BJ (cell line): ENCODE results near the gene NCOA7. TPM values are rescaled to one million over a fixed set of nuclear protein-coding genes. Genes with fewer than 3 reads are reported as not detected.
A peak's percentile ranks its signal among the peaks of the same experiment; 100 is the strongest.

ENCODE experiments used
- CTCF ChIA-PET: fragments of 350-600 bp; formaldehyde crosslinking; extraction: SDS; loops from one replicate; lab custom pipeline; 2021; ENCODE audit warnings: antibody characterized with exemption, inconsistent platforms; lab: Yijun Ruan, JAX
- POLR2A ChIA-PET: fragments of 300-600 bp; sonication (Branson Sonifier 250); formaldehyde crosslinking; extraction: SDS; loops from one replicate; lab custom pipeline; 2021; ENCODE audit warnings: antibody characterized with exemption; lab: Charles Lee
- DNase-seq: peaks from one replicate; pipeline ENCODE4 v3.0.0-alpha.2; 2011; ENCODE audit warnings: low read depth
- H3K27me3 ChIP-seq: 2 replicates; pipeline ENCODE4 v1.6.0; 2011; ENCODE audit warnings: low read length; ENCODE audit not compliant: control insufficient read depth, insufficient read depth
- H3K36me3 ChIP-seq: 2 replicates; pipeline ENCODE4 v1.5.1; 2011; ENCODE audit warnings: low read length; ENCODE audit not compliant: control insufficient read depth, insufficient read depth
- H3K4me3 ChIP-seq: 2 replicates; pipeline ENCODE4 v1.5.1; 2011; ENCODE audit warnings: low read depth, mild to moderate bottlenecking, control low read depth, low read length
- CTCF ChIP-seq: IDR thresholded peaks from 2 replicates; pipeline ENCODE4 v1.5.1; 2011; ENCODE audit warnings: low read depth, mild to moderate bottlenecking, control low read depth, inconsistent platforms, low read length, moderate library complexity; ENCODE audit not compliant: insufficient read depth
- polyA plus RNA-seq: library from polyadenylated mRNA; depleted of rRNA; stranded (reverse); fragments of >200 nt; gene quantifications from 2 replicates; pipeline ENCODE4 v1.2.3, GENCODE V29; 2011

The NCOA7 gene
- polyA plus RNA-seq, 1 experiment: 27.2 TPM

- Histone ChIP-seq H3K36me3 (peaks cover 2% of the 10 kb centered on the region; the same call in 1 of the 2 replicates), H3K27me3 (no peaks in the 10 kb centered on the region), H3K4me3 (peak overlapping the region; percentile 79)
- TF ChIP-seq CTCF: no peak
- ChIA-PET CTCF (interaction anchor here (0.7 to 5.0 kb wide), 19 partner anchors 10 to 480 kb away, joined by 3 to 49 read pairs (median 4); partner anchors contain the start of gene HINT3), POLR2A (no interaction called here)
- DNase-seq: no peak
Observed at GRCh38 chr6:125791820-125792165, 1.0 kb downstream of the NCOA7 start.

DNA sequence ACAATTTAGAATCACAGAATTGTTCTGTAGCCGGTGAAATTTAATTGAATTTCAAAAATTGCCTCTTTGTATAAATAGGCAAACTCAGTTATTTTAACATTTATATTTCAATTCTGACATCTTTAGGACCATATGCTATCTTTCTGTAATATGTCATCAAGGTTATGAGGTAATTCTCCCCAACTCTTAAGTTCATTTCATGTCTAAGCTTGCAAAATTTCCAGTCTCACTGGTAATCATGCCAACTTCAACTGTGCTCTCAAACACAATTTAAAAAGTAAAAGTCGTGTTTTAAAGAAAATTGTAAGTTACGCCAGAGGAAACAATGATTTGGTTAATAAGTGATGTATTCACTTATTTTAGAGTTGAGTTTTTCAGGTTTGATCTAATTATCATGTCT is 1.4 kb downstream of the NCOA7 start:
- DNase-seq: no peak
- Histone ChIP-seq H3K36me3 (peaks cover 2% of the 10 kb centered on the region; the same call in 1 of the 2 replicates), H3K27me3 (no peaks in the 10 kb centered on the region), H3K4me3 (peak overlapping the region; percentile 79)
- no peak for TF ChIP-seq CTCF
- ChIA-PET CTCF (interaction anchor here (0.7 to 5.0 kb wide), 18 partner anchors 10 to 480 kb away, joined by 3 to 49 read pairs (median 4); partner anchors contain the start of gene HINT3), POLR2A (no interaction called here)

- no peak for DNase-seq
- TF ChIP-seq CTCF: no peak
- ChIA-PET CTCF (interaction anchor here (1.4 to 2.6 kb wide), 2 partner anchors 75 to 164 kb away, joined by 4 to 6 read pairs; partner anchors contain the start of gene HINT3), POLR2A (no interaction called here)
- no peak overlapping the region for H3K4me3 ChIP-seq
- no peaks in the 10 kb centered on the region for H3K27me3 ChIP-seq
- H3K36me3 ChIP-seq: 0 out of 2 replicates have a peak, but pooled peaks cover 2% of the 10 kb centered on the region
Observed at GRCh38 chr6:125792680-125793079, 1.9 kb downstream of the NCOA7 start.

DNA sequence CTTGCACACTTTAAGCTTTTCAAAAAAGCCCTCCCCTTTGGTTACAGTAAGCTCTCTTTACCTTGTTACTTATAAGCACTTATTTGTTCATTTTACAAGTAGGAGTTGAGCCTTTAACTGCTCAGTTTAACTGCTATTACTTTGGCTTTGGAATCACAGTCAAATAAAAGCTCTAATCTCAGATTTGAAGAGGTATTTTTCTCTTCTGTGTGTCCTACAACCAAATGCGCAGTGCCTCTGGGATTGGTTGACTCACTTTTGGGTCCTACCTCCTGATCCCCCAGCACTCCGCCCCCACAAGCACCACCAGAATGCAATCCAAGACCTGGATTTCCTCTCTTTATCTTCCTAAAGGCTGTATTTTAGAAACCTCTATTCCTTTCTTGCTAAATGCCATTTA is 2.5 kb downstream of the NCOA7 start:
- POLR2A ChIA-PET: no interaction called here
- H3K27me3 ChIP-seq: no peaks in the 10 kb centered on the region
- TF ChIP-seq CTCF: no peak
- CTCF ChIA-PET: interaction anchor here (0.7 to 2.6 kb wide), 3 partner anchors 74 to 163 kb away, joined by 3 to 6 read pairs (median 4); partner anchors contain the start of gene HINT3
- no peak overlapping the region for H3K4me3 ChIP-seq
- H3K36me3 ChIP-seq: 0 out of 2 replicates have a peak, but pooled peaks cover 2% of the 10 kb centered on the region
- no peak for DNase-seq

- TF ChIP-seq CTCF: no peak
- Histone ChIP-seq H3K27me3 (no peaks in the 10 kb centered on the region), H3K4me3 (no peak overlapping the region), H3K36me3 (0 out of 2 replicates have a peak, but pooled peaks cover 2% of the 10 kb centered on the region)
- CTCF ChIA-PET: interaction anchor here (0.7 to 2.6 kb wide), 2 partner anchors 107 to 162 kb away, joined by 3 to 6 read pairs; partner anchors contain the start of gene HINT3
- POLR2A ChIA-PET: interaction anchor here (0.7 kb wide), 1 partner anchor 157 kb away, joined by 3 read pairs; no protein-coding TSS in a partner anchor
- no peak for DNase-seq
Observed at GRCh38 chr6:125793863-125794262, 3.1 kb downstream of the NCOA7 start.
